Nephron (organoid): ENCODE results near the gene BID.

Source experiments
- H3K27ac Mint-ChIP-seq, 3 experiments: 2 replicates each; pipeline ENCODE4 v1.8.0; 2020; ENCODE audit warnings: mixed read lengths in 3 of 3, mild to moderate bottlenecking in 2 of 3, moderate library complexity in 1 of 3
- H3K27me3 Mint-ChIP-seq: 2 replicates; pipeline ENCODE4 v1.8.0; 2021; ENCODE audit warnings: low read depth, mild to moderate bottlenecking, moderate library complexity, mixed read lengths
- H3K36me3 Mint-ChIP-seq: 2 replicates; pipeline ENCODE4 v1.8.0; 2020; ENCODE audit warnings: low read depth, mixed read lengths
- H3K4me1 Mint-ChIP-seq: 2 replicates; pipeline ENCODE4 v1.8.0; 2020; ENCODE audit warnings: mixed read lengths
- H3K4me3 Mint-ChIP-seq, 3 experiments: 2 replicates each; pipeline ENCODE4 v1.8.0; 2020; ENCODE audit warnings: mild to moderate bottlenecking in 3 of 3, mixed read lengths in 3 of 3, moderate library complexity in 2 of 3
- H3K9me3 Mint-ChIP-seq: 2 replicates; pipeline ENCODE4 v1.8.0; 2020; ENCODE audit warnings: mixed read lengths
- TF ChIP-seq, protein P1 (sequence below), 3 experiments: fragments of 200-600 bp; sonication (generic); IDR thresholded peaks; one replicate each; pipeline ENCODE4 v1.5.0; 2021; ENCODE audit warnings: antibody characterized with exemption in 3 of 3; ENCODE audit not compliant: unreplicated experiment in 3 of 3

BID gene

DNA sequence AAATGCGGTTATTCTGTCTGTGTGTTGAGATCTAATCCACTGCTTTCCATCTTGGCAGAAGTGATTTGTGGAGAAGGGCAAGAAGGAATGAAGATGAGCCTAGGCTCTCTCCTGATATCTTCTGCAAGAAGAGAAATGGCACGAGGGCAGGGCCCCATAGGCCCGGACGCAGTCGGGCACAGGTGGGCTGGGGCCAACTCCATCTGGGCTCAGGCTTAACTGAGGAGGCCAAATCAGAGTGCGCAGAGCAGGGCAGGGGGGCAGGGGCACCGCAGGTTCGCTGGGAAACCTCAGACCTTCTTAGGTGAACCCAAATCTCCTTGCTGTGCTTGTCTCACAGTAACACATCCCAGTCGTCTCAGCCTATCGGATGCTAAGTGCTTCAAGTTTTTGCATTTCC, 32.8 kb upstream of the BID start:
- H3K36me3 Mint-ChIP-seq: peaks cover 36% of the 10 kb centered on the region
- H3K27ac Mint-ChIP-seq: peak overlapping the region in 2 of 3 experiments; percentile 32 to 60
- TF ChIP-seq, protein P1, sequence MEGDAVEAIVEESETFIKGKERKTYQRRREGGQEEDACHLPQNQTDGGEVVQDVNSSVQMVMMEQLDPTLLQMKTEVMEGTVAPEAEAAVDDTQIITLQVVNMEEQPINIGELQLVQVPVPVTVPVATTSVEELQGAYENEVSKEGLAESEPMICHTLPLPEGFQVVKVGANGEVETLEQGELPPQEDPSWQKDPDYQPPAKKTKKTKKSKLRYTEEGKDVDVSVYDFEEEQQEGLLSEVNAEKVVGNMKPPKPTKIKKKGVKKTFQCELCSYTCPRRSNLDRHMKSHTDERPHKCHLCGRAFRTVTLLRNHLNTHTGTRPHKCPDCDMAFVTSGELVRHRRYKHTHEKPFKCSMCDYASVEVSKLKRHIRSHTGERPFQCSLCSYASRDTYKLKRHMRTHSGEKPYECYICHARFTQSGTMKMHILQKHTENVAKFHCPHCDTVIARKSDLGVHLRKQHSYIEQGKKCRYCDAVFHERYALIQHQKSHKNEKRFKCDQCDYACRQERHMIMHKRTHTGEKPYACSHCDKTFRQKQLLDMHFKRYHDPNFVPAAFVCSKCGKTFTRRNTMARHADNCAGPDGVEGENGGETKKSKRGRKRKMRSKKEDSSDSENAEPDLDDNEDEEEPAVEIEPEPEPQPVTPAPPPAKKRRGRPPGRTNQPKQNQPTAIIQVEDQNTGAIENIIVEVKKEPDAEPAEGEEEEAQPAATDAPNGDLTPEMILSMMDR (IDR thresholded peaks at IDR 0.05; ENCODE audit: unreplicated experiment in 3 of 3): no peak

DNA sequence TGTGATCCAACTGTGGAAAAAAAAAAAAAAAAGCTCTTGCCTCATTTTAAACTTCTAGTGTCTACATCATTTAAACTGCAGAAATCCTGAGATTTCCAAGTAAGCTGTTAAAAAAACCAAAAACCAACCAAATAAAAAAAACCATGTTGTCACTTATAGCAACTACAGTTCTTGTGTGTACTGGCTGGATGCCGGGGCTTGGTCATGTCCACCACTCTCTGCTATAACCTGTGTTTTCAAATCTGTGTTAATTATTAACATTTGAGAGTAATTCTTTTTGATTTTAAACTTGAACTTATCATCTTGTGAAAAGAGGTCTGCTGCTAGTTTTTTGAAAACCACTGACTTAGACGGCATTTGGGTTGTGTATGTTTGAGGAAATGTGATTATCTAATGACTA, 32.2 kb upstream of the BID start:
- H3K27me3 Mint-ChIP-seq: no peaks in the 10 kb centered on the region
- peak overlapping the region; percentile 31 to 80 (median 75) for H3K27ac Mint-ChIP-seq
- no peaks in the 10 kb centered on the region for H3K9me3 Mint-ChIP-seq
- no peak overlapping the region for H3K4me3 Mint-ChIP-seq
- peaks cover 36% of the 10 kb centered on the region for H3K36me3 Mint-ChIP-seq
- H3K4me1 Mint-ChIP-seq: peaks cover 36% of the 10 kb centered on the region
- TF ChIP-seq, protein P1 (IDR thresholded peaks at IDR 0.05; ENCODE audit: unreplicated experiment in 3 of 3): no peak

More for the DNA sequence above, 32.8 kb upstream of the BID start:
- Mint-ChIP-seq H3K9me3 (no peaks in the 10 kb centered on the region), H3K27me3 (no peaks in the 10 kb centered on the region), H3K4me1 (peaks cover 36% of the 10 kb centered on the region), H3K4me3 (no peak overlapping the region)

DNA sequence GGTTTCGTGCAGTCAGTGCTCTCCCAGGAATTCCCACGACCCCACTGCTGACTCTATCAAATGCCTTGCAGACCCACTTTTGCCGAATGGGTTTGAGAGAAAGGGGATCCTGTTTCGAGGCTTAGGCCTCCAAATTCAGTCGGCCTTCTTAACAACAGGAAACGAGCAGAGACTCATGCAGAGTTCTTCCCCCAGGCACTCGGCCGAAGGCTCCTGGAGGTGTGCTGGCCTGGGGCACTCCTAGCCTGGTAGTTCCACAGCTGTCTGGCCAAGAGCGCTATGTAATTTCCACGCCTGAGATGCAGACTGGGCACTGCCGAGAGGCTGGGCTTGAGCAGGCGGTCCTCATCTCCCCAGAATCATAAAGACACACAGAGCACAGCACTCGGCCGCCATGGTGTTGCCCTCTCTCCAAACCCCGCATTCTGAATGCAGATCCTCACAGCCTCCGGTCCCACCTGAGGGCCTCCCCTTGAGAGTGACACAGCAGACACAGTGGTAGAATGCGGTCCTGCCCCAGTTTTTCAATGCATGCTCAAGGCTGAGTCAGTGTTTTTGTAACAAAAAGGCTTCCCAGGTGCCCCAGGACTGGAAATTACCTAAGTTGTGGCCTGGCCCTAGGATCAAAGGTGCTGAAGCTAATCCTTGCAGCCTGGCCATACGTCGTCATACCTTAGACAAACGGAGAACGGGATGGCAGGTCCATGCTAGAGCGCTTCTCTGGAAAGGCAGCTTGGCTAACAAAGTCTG, 30.2 kb upstream of the BID start:
- H3K27ac Mint-ChIP-seq: peak overlapping the region in 1 of 3 experiments; percentile 23
- peaks cover 43% of the 10 kb centered on the region for H3K4me1 Mint-ChIP-seq
- peaks cover 25% of the 10 kb centered on the region for H3K36me3 Mint-ChIP-seq
- H3K4me3 Mint-ChIP-seq: no peak overlapping the region
- no peaks in the 10 kb centered on the region for H3K9me3 Mint-ChIP-seq
- H3K27me3 Mint-ChIP-seq: no peaks in the 10 kb centered on the region
- TF ChIP-seq, protein P1 (IDR thresholded peaks at IDR 0.05; ENCODE audit: unreplicated experiment in 3 of 3): no peak

DNA sequence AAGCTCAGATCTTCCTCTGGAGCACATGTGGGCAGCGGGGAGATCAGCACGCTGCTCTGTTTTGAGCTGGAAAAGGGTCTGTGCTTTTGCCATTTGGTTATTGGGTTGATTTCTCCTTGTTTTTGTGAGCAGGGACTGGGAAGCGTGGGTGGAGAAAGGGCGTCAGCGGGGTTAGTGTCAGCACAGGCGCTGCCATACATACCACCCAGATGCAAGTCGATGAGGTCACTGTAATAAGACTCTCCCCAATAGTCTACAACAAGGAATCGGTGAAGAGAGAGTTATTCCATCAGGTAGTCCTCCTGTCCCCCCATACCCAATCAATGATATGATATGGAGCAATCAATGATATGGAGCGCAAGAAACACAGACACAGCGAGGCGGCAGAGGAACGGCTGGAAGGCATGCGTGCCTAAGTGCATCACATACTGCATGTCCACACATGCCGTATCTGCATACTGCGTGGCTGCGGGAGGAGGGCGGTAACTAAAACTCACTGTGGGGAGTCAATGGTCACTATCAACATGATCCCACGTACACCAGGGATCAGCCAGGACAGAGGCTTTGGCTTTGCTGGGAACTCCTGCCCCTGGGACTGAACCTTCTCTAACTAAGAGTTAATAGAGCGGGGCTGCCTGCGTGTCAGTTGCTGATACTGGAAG, 29.5 kb upstream of the BID start:
- no peaks in the 10 kb centered on the region for H3K27me3 Mint-ChIP-seq
- no peaks in the 10 kb centered on the region for H3K9me3 Mint-ChIP-seq
- H3K4me1 Mint-ChIP-seq: peaks cover 40% of the 10 kb centered on the region
- no peak overlapping the region for H3K4me3 Mint-ChIP-seq
- H3K36me3 Mint-ChIP-seq: peaks cover 21% of the 10 kb centered on the region
- H3K27ac Mint-ChIP-seq: peak overlapping the region in 1 of 3 experiments; percentile 23
- TF ChIP-seq, protein P1 (IDR thresholded peaks at IDR 0.05; ENCODE audit: unreplicated experiment in 3 of 3): no peak

DNA sequence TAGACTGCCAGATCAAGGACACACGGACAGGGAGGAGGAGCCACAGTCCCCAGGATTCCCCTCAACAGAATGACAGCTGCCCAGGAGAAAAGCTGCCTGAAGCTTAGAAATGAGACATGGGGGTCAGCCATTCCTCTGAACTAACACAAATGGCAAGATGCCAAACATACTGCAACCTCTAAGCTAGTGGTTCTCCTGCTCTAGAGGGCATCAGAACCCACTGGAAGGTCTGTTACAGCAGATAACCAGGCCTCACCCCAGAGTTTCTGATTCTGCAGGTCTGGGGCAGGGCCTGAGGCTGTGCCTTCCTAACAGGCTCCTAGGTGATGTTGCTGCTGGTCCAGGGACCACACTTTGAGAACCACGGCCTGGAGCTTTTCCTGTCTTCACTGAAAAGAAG, 28.6 kb upstream of the BID start:
- Mint-ChIP-seq H3K27ac (no peak overlapping the region), H3K9me3 (no peaks in the 10 kb centered on the region), H3K27me3 (no peaks in the 10 kb centered on the region), H3K4me3 (no peak overlapping the region), H3K4me1 (peaks cover 36% of the 10 kb centered on the region), H3K36me3 (peaks cover 21% of the 10 kb centered on the region)
- TF ChIP-seq, protein P1 (IDR thresholded peaks at IDR 0.05; ENCODE audit: unreplicated experiment in 3 of 3): no peak
